GM21825 (cell line): Measurements from ENCODE around the gene TRAPPC1.

Experiments used
- ATAC-seq: cut with Tn5 transposase; IDR thresholded peaks from one replicate; pipeline ENCODE4 v1.9.1; 2021; ENCODE audit warnings: mild to moderate bottlenecking, moderate library complexity; ENCODE audit not compliant: unreplicated experiment

Gene TRAPPC1

GRCh38 chr17:7903154-7904103 lies 28.3 kb downstream of the TRAPPC1 start:
- ATAC-seq: no peak

GRCh38 chr17:7897773-7898172 lies 34.0 kb downstream of the TRAPPC1 start:
- no peak for ATAC-seq

- no peak for ATAC-seq
Observed at GRCh38 chr17:7897090-7897489, 34.7 kb downstream of the TRAPPC1 start.

- no peak for ATAC-seq
Observed at GRCh38 chr17:7894866-7895265, 36.9 kb downstream of the TRAPPC1 start.

- ATAC-seq: no peak
Observed at GRCh38 chr17:7894226-7894625, 37.5 kb downstream of the TRAPPC1 start.

- ATAC-seq: no peak
Observed at GRCh38 chr17:7893187-7893880, 38.4 kb downstream of the TRAPPC1 start.

- no peak for ATAC-seq
Observed at GRCh38 chr17:7889166-7889955, 42.4 kb downstream of the TRAPPC1 start.

GRCh38 chr17:7888184-7888920 lies 43.4 kb downstream of the TRAPPC1 start, which contains the start of gene CHD3:
TSS of gene CHD3 (plus strand) at chr17:7888789. CDS start at chr17:7889001, 212 bp downstream.
- no peak for ATAC-seq

GRCh38 chr17:7887482-7888183 lies 44.1 kb downstream of the TRAPPC1 start:
- peak; percentile 39 for ATAC-seq

GRCh38 chr17:7887038-7887481 lies 44.7 kb downstream of the TRAPPC1 start:
- ATAC-seq: no peak

- peak; percentile 3 for ATAC-seq
Observed at GRCh38 chr17:7886227-7887037, 45.3 kb downstream of the TRAPPC1 start.

- peak; percentile 31 for ATAC-seq
Observed at GRCh38 chr17:7885367-7886226, 46.1 kb downstream of the TRAPPC1 start.

GRCh38 chr17:7884581-7885366 lies 47.0 kb downstream of the TRAPPC1 start:
- ATAC-seq: no peak

GRCh38 chr17:7883781-7884386 lies 47.9 kb downstream of the TRAPPC1 start:
- no peak for ATAC-seq

- ATAC-seq: no peak
Observed at GRCh38 chr17:7882629-7883028, 49.1 kb downstream of the TRAPPC1 start.

- no peak for ATAC-seq
Observed at GRCh38 chr17:7882068-7882467, 49.7 kb downstream of the TRAPPC1 start.
